A673 (cell line): ENCODE data around the gene TMBIM4.

ENCODE experiments used
- EZH2 ChIP-seq: fragments of 200-600 bp; sonication (generic); IDR thresholded peaks from 2 replicates; pipeline ENCODE4 v1.6.1; 2017; ENCODE audit warnings: borderline replicate concordance, low read depth, mild to moderate bottlenecking, mixed read lengths, antibody characterized with exemption, low read length; ENCODE audit not compliant: poor library complexity, severe bottlenecking
- TF ChIP-seq, protein P1 (sequence below): fragments of 300-800, 200-600 bp; sonication (generic); conservative IDR thresholded peaks from 2 replicates; pipeline ENCODE4 v1.5.1; 2017; ENCODE audit warnings: low read depth, mild to moderate bottlenecking, antibody characterized with exemption, low read length, moderate library complexity, mixed read lengths

GRCh38 chr12:66141299-66141698 is 28.5 kb downstream of the TMBIM4 start:
- TF ChIP-seq, protein P1, sequence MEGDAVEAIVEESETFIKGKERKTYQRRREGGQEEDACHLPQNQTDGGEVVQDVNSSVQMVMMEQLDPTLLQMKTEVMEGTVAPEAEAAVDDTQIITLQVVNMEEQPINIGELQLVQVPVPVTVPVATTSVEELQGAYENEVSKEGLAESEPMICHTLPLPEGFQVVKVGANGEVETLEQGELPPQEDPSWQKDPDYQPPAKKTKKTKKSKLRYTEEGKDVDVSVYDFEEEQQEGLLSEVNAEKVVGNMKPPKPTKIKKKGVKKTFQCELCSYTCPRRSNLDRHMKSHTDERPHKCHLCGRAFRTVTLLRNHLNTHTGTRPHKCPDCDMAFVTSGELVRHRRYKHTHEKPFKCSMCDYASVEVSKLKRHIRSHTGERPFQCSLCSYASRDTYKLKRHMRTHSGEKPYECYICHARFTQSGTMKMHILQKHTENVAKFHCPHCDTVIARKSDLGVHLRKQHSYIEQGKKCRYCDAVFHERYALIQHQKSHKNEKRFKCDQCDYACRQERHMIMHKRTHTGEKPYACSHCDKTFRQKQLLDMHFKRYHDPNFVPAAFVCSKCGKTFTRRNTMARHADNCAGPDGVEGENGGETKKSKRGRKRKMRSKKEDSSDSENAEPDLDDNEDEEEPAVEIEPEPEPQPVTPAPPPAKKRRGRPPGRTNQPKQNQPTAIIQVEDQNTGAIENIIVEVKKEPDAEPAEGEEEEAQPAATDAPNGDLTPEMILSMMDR = no peak
- no peak for TF ChIP-seq EZH2
